GM18870 (cell line): ENCODE data around the gene CRIP1.

Source experiments
- ATAC-seq: cut with Tn5 transposase; IDR thresholded peaks from one replicate; pipeline ENCODE4 v1.9.1; 2021; ENCODE audit warnings: moderate library complexity; ENCODE audit not compliant: unreplicated experiment

The CRIP1 gene

GRCh38 chr14:105450864-105451720, 35.6 kb upstream of the CRIP1 start:
- no peak for ATAC-seq

- ATAC-seq = no peak
Measured at GRCh38 chr14:105452963-105453362, 33.7 kb upstream of the CRIP1 start.

GRCh38 chr14:105453847-105454246, 32.8 kb upstream of the CRIP1 start:
- no peak for ATAC-seq

GRCh38 chr14:105455086-105455640, 31.5 kb upstream of the CRIP1 start:
- ATAC-seq = no peak

- ATAC-seq = no peak
Measured at GRCh38 chr14:105455766-105456660, 30.7 kb upstream of the CRIP1 start.

GRCh38 chr14:105456736-105457617, 29.7 kb upstream of the CRIP1 start:
- no peak for ATAC-seq

- ATAC-seq = no peak
Measured at GRCh38 chr14:105458010-105458409, 28.7 kb upstream of the CRIP1 start.

- ATAC-seq = no peak
Measured at GRCh38 chr14:105458571-105458970, 28.1 kb upstream of the CRIP1 start.

- ATAC-seq = no peak
Measured at GRCh38 chr14:105460116-105460515, 26.6 kb upstream of the CRIP1 start.

- ATAC-seq = no peak
Measured at GRCh38 chr14:105460616-105461015, 26.1 kb upstream of the CRIP1 start.

- no peak for ATAC-seq
Measured at GRCh38 chr14:105461903-105462302, 24.8 kb upstream of the CRIP1 start.

GRCh38 chr14:105464501-105464900, 22.2 kb upstream of the CRIP1 start:
- ATAC-seq = no peak

GRCh38 chr14:105465209-105466031, 21.3 kb upstream of the CRIP1 start:
- no peak for ATAC-seq

- ATAC-seq = no peak
Measured at GRCh38 chr14:105466531-105467248, 20.0 kb upstream of the CRIP1 start.

GRCh38 chr14:105467249-105467941, 19.3 kb upstream of the CRIP1 start:
- ATAC-seq = no peak

GRCh38 chr14:105467942-105468471, 18.7 kb upstream of the CRIP1 start:
- ATAC-seq = no peak

- no peak for ATAC-seq
Measured at GRCh38 chr14:105468621-105469241, 18.0 kb upstream of the CRIP1 start.
